SH-SY5Y (cell line): ENCODE results near the gene DYNC2H1.

Experiments used
- GATA2 ChIP-seq: IDR thresholded peaks from 2 replicates; pipeline ENCODE4 v1.6.1; 2011; ENCODE audit warnings: mild to moderate bottlenecking, low read depth, low read length
- GATA3 ChIP-seq: IDR thresholded peaks from 2 replicates; pipeline ENCODE4 v1.6.1; 2011; ENCODE audit warnings: low read depth, mild to moderate bottlenecking, low read length, moderate library complexity

DNA sequence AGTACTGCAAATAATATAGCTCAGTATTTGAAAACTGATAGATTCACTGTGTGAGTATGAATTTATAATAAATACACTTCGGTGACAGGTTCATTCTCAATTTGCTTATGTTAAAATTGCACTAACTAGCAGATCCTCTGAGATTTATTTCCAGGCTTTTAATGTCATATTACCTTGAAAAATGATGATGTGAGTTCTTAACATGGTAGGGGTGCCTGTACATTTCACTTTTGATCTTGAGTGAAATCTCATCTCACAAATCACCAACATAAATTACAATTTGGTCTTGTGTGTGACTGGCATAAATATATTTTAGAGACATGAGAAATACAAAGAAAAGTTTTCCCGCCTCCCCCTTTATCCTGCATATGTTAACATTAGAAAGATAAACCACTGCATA, 240.4 kb downstream of the DYNC2H1 start:
- TF ChIP-seq GATA3 (no peak), GATA2 (no peak)
